Panc1 (cell line): Measurements from ENCODE around the gene SERGEF.

Source experiments
- CTCF ChIP-seq: fragments of 450-650 bp; IDR thresholded peaks from 2 replicates; pipeline ENCODE4 v1.5.1; 2017; ENCODE audit warnings: mild to moderate bottlenecking
- POLR2AphosphoS5 ChIP-seq: IDR thresholded peaks from 2 replicates; pipeline ENCODE4 v1.6.1; 2012; ENCODE audit warnings: mild to moderate bottlenecking, low read depth, low read length, moderate library complexity
- REST ChIP-seq, 2 experiments: IDR thresholded peaks; 2 replicates each; pipeline ENCODE4 v1.6.1; 2011 to 2012; ENCODE audit warnings: low read depth in 2 of 2, control low read depth in 1 of 2, low read length in 1 of 2, mild to moderate bottlenecking in 1 of 2, moderate library complexity in 1 of 2; ENCODE audit not compliant: insufficient read depth in 1 of 2
- SIN3A ChIP-seq: IDR thresholded peaks from 2 replicates; pipeline ENCODE4 v1.6.1; 2012; ENCODE audit warnings: low read depth, mild to moderate bottlenecking, low read length, moderate library complexity, borderline replicate concordance; ENCODE audit not compliant: insufficient read depth
- TCF7L2 ChIP-seq: IDR thresholded peaks from 2 replicates; pipeline ENCODE4 v1.6.1; 2011; ENCODE audit warnings: mild to moderate bottlenecking, low read depth, low read length, inconsistent platforms

- TF ChIP-seq POLR2AphosphoS5: no peak
- no peak for TF ChIP-seq CTCF
- no peak for TF ChIP-seq TCF7L2
- TF ChIP-seq REST (IDR thresholded peaks at IDR 0.05; ENCODE audit: insufficient read depth in 1 of 2, low read depth in 2 of 2, low read length in 1 of 2): no peak
- TF ChIP-seq SIN3A: no peak
Observed at GRCh38 chr11:17799147-17799546, 213.7 kb downstream of the SERGEF start.
